Activated naive CD8-positive, alpha-beta T cell treated with anti-CD3 and anti-CD28 coated beads, Interleukin-2, amount 50 U/mL, for 16 hours (primary cell): ENCODE measurements around the gene EPB41L3.

ENCODE experiments used
- DNase-seq: peaks from one replicate; pipeline ENCODE4 v3.0.0-alpha.2; 2020; ENCODE audit warnings: low read depth, low spot score

The EPB41L3 gene

DNA sequence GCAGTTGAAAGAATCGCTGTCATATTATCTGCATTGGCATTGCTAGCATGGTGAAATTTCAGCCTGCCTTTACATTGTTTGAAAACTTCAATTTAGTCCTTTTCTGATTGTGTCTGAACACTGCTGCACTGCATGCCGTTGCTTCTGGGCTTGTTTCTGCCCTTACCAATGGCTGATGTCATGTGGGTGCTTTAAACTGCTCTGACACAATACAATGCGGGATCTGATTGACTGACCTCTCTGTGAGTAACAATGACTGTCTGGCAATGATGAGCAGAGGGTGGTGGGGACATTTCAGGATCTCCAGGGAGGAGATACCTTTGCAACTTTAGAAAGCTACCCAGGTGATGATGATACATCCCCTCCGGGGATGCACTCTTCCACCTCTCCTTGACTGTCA lies 128.8 kb downstream of the EPB41L3 start:
- no peak for DNase-seq

DNA sequence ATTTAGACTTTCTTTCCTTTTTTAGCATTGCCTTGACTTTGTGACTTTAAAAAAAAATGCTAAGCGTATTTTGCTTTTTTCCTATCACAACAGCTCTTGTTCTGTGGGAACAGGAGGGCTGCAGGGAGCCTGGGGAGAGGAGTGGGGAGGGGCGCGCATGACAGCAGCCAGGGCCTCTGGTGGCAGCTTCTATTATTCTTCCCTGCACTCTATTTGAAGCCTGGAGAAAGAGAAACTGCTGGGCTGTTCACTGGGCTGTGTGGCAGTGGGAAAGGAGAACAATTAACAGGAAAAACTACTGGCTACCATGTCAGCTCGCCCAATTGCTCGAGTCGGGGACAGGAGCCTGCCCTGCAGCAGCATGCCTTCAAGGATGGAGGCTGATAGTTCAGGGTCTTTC lies 129.3 kb downstream of the EPB41L3 start:
- no peak for DNase-seq

DNA sequence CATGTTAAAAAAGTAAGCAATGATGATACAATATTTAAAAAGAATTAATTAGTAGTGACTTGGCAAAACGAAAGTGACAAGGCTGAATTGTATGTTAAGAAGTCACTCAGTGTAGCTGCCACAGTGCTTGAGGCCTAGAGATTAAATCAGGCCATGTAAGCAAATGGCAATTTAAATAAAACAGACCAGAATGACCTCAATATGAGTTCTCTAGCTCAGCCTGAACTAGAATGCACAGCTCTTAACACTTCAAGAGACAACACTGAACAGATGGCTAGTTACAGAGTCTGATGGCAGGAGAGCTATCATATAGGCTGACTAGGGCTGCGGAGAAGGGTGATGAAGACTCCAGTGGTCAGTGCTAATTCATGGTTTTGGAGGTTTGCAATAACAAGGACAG lies 130.3 kb downstream of the EPB41L3 start:
- DNase-seq, result no peak

DNA sequence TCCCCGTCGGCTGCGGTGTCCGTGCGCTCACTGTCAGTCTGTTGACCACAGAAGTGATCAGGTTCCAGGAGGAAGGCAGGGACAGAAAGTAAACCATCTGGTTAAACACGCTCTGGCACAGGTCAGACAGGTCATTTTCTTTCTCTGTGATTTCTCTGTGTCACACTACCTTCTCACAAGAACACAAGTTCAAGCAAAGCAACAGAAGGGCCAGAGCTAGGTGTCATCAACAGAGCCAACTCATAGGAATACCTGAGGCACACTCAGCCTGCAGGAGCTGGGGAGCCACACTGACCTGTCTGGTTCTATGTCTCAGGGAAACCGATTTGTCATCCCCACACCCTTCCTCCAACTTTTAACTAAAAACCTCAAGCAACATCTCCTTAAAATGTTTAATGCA lies 133.2 kb downstream of the EPB41L3 start:
- DNase-seq, result no peak

DNA sequence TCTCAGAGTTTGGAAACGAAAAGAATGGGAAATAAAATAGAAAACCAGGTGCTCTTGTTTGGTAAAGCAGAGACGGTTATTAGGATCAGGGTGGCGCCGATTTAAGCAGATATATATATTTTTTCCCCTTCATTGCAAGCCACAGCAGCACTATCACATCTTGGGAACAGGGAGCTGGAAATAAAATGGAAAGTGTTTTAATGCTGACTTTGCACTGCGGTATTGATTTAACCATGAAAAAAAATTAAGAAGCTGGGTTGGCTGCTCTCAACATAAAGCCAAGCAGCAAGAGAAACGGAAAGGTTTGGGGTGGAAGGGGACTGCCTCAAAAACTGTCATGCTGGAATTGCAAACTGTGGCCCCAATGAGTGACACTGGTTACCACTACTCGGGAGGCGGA lies 145.5 kb downstream of the EPB41L3 start:
- DNase-seq, result no peak

DNA sequence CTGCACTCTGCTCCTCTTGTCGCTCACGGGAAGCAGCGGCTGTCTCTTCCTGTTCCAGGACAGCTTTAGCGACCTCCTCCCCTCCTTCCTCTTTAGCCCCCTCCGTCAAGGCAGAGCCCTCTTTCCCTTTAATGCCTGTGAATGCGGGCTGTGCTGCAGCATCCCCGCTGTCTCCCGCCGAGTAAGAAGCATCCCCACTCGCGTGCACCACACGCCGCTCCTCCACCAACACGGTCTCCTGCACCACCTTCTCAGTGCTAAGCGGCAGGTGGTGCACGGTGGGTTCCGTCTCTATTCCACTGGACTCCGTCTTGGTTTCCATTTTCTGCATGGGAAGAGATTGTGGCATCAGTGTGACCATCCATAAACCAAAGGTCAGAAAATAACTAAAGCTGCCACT lies 146.7 kb downstream of the EPB41L3 start:
- DNase-seq, result no peak

DNA sequence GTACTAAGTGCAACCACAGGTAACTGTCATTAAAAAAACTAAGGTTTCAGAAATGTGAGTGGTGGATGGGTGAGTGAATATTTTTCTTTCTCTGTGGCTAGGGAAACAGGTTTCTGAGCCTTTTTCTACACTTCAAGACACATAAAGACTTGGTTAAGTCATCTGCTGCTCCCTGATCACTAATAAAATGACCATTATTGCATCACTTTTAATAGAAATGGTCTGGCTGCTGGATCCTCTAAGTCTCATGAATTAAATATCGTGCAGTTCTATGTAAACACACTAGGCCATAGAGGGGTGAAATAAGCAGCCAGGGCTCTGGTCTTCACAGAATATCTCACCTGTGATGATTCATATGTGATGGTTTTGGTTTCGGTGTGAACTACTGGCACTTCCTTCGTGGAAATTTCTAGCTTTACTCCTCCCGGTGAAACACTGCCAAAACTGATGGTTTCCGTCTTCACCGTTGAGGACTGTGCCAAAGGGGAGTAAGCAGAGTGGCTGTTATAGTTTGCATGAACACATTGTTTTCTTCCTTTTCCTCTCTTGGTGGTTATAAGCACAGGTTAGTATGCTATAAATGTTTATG lies 147.8 kb downstream of the EPB41L3 start:
- DNase-seq, result no peak

DNA sequence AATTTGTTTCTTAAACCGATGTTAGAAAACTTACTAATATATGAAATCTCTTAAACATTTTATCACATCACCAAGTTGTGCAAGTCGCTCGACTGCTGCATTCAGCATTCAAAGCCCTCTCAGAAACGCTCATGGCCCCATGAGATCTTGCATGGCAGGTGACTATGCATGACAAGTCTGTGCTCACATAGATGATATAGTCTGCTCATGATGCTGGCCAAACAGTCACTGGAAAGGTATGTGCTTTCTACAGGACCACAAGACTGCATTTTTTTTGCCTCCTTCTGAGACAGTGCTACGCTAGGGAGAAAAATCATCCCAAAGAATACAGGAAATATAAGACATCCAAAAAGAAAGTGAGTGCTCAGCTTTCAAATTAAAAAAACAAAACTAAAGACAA lies 150.0 kb downstream of the EPB41L3 start:
- DNase-seq, result no peak

DNA sequence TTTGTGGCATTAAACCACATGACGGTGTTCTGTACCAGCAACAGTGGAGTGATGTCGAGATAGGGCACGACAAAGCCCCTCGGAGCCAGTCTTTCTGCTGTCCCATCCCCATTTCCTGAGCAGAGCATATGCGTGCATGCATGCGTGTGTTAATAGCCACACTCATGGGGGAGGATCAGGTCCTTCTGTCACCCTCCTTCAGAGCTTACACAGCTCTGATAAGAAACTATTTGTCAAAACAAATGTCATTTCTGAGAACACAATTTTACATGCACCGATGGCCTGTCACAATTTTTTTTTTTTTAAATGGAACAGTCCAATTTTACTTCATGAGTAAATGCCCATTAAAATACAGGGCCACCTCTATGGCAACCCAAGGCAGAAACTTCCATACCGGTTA lies 152.4 kb downstream of the EPB41L3 start:
- DNase-seq, result no peak

DNA sequence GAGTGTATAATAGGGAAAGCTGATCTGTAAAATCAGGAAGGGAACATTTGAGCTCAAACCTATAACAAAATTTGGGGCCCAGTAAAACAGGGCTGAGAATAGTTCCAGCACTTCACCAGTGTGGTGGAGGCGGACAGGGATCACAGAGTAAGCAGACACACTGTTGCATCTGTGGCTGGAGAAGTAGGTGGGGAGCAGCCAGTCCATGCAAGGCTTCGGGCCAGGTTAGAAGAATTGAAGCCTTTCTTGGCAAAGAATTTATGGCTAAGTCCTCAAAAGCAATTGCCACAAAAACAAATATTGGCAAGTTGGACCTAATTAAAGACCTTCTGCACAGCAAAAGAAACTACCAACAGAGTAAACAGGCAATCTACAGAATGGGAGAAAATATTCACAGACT lies 154.4 kb downstream of the EPB41L3 start:
- DNase-seq, result no peak

DNA sequence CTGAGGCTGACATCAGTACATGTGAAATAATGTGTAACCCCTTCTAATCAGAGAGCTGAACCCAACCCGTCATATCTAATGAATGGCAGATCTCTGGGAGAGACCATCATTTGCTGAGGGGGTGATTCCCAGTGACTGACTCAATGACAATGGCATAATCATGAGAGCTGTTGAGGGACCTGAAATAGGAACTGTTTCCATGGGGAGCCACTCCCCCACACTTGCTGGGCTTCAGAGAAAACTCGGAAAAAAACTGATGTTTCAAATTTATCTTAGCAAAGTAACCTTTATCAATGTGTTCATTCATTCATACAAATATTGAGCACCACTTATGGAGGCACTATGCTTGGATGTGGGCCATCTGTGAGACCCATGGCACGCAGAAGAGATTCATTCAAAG lies 154.9 kb downstream of the EPB41L3 start:
- DNase-seq, result no peak

DNA sequence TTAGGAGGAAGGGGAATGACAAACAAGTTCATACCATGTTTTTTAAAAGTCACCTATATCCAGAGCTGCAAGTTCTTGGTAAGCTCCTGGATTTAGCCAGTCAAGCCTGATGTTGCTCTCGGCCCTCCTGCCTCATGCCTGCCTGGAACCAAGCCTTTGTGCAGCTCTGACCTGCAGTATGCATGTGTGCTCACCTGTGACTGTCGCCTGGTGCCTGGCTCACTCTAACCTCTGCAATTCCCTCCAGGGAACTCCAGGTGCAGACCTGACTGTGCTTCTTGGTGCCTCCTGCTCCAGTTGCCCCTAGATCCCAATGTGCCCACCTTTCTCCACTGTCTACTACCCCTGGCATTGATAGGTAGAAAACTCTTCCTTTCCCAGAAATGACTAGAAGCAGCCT lies 163.2 kb downstream of the EPB41L3 start:
- no peak for DNase-seq

DNA sequence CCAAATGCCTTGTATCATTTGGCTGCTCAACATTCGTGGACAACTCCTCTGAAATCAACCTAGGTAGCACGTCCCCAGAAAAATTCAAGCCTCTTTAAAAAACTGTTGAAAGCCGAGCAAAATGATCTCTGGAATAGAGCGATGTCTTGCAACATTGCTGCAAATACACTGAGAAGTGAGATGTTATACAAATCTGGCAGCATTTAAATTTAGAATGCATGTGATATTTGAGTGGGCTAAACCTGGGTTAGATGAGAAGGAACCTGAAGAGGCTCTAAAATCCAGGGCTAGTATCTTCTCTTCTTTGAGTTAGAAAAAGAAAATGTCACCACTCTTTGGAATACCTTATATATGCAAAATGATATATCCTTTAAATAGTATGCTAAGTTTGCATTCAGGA lies 166.8 kb downstream of the EPB41L3 start:
- no peak for DNase-seq

DNA sequence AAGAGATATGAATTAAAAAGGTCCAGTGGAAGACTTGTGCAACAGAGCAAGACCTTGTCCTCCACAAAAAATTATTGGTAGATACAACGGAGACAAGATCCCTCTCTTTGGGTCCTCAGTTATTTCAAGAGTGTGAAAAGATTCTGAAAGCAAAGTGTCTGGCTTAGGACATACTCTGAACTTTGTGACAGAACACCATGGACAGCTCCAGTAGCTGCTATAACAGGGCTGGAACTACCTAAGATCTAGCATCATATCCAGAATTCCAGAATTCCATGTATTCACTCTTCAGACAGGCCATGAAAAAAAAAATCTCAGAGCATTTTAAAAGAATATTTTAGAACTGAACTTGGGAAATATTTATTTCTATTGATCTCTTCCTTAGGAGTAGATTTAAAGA lies 173.5 kb downstream of the EPB41L3 start:
- DNase-seq, result no peak

DNA sequence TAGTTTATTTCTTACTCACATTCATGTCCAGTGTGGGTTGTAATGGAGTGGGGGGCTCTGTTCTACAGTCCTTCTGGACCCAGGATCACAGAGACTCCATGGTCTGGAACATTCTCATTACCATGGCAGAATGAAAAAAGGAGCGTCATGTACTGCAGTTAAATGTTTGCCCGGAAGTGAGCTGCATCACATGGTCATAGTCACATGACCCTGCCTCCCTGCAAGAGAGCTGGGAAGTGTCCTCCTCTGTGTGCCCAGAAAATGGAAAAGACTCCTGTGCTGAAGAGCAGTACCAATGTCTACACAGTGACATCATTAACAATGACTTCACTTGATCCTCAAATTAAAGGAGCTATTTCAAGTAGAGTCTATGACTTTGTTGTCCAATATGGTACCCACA lies 174.3 kb downstream of the EPB41L3 start:
- DNase-seq, result no peak

DNA sequence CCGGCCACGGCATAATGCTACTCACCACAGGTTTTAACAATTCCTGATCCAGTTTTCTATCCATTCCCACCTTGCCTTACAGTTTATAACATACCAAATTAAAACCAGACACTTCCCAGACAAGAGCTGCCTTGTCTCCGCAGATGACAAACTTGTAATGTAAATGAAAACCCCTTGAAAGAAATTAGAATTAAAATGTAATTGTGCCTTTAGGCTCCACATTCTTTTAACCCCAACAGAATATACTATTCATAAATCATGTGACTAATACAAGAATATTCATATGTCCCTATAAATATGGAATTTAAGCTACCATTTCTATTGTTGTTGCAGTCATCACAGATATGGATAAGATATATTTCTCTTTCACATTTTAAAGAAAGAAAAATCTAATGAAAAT lies 178.4 kb downstream of the EPB41L3 start:
- DNase-seq, result no peak

DNA sequence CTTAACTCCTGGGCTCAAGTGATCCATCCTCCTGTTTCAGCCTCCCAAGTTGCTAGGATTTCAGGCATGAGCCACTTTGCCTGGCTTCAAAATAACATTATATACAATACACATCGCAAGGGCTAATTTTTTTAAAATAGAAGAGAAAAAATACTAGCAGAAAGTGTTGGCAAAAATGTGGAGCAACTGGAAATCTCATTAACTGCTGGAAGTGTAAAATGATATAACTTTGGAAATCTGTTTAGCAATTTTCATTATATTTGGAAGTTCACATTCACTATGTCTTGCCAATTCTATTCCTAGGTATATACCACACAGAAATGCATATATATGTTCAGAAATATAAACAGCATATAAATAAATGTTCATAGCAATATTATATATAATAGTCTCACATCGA lies 193.2 kb downstream of the EPB41L3 start:
- DNase-seq, result no peak
